HG03342 (cell line): ENCODE results near the gene EMP3.
"Not testable (repeated sequence)": the region's sequence is repeated elsewhere in the genome, so short reads cannot be mapped to it uniquely, and the experiment has no call there.

Experiments used
- ATAC-seq: cut with Tn5 transposase; IDR thresholded peaks from one replicate; pipeline ENCODE4 v1.9.1; 2021; ENCODE audit warnings: mild to moderate bottlenecking, moderate library complexity; ENCODE audit not compliant: unreplicated experiment

Gene EMP3

GRCh38 chr19:48371367-48371766 lies 46.0 kb downstream of the EMP3 start:
- ATAC-seq = no peak

- ATAC-seq = not testable (repeated sequence)
These were observed 46.4 kb downstream of the EMP3 start for GRCh38 chr19:48371771-48372170.

- no peak for ATAC-seq
These were observed 47.6 kb downstream of the EMP3 start for GRCh38 chr19:48372904-48373303.

GRCh38 chr19:48373567-48373966 lies 48.2 kb downstream of the EMP3 start:
- ATAC-seq = no peak

GRCh38 chr19:48378194-48378570 lies 52.8 kb downstream of the EMP3 start:
- ATAC-seq = no peak

- no peak for ATAC-seq
These were observed 53.7 kb downstream of the EMP3 start for GRCh38 chr19:48379058-48379457.
